CD4-positive, alpha-beta T cell treated with Interleukin-17A for 4 hours (primary cell): ENCODE measurements around the gene PAX5.

Source experiments
- DNase-seq: peaks from one replicate; pipeline ENCODE4 v3.0.0-alpha.2; 2020; ENCODE audit warnings: mixed read lengths

The PAX5 gene

DNA sequence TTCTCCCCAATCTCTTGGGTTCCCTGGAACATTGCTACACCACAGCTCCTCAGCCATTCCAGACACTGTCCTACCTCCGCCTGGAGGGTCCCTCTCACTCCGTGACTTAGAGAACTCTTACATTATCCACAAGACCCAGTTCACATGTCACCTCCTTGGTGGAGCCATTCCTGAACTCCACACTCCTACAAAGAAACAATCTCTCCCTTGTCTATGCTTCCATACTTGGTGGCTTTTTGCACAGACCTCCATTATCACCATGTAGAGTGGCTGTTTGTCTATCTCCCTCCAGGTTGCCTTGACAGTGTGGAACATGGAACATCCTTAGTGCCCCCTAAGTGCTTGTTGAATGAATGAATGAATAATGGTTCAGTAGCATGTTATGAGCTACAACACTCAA, 105.9 kb downstream of the PAX5 start:
- no peak for DNase-seq

DNA sequence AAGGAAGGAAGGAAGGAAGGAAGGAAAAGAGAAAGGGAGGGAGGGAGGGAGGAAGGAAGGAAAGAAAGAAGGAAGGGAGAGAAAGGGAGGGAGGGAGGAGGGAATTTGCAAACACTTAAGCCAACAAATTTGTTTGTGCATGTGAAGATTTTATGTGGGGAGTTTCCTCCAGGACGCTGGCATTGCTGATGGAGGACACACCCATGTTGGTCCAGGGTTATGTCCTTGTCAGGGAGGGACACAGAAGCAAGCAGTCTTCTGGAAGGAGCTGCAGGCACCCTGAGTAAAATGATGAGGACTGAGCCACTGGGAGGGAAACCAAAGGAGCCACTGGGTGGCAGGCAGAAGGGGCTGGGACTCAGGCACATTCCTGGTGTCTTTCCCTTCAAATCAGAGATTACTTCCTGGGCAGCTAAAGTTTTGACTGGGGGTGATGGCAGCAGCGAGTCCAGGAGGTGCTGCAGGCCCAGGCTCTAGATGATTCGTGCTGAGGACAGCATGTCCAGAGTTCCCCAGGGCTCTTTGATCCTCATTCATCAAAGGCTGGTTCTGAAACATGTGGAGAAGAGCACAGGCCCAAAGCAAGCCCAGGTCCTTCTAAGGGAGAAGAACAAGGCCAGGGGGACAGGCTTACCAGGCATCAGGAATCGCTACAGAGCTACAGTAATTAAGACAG, 109.2 kb downstream of the PAX5 start:
- no peak for DNase-seq

DNA sequence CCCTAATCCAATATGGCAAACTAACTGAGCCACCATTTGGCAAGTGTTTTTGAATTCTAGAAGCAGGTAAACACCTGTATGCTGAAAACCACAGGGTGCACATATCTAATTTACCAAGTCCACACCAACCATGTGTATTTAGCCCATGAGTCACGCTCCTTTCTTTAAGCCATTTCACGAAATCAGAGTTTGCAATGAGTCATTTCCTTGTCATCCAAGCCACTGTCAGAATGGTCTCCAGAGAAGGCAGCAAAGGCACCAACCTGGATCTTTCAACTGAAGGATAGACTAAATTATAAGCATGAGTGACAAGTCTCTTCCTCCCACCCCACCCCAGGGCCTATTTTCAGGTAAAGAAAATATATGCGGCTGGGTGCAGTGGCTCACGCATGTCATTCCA, 110.0 kb downstream of the PAX5 start:
- DNase-seq: no peak

DNA sequence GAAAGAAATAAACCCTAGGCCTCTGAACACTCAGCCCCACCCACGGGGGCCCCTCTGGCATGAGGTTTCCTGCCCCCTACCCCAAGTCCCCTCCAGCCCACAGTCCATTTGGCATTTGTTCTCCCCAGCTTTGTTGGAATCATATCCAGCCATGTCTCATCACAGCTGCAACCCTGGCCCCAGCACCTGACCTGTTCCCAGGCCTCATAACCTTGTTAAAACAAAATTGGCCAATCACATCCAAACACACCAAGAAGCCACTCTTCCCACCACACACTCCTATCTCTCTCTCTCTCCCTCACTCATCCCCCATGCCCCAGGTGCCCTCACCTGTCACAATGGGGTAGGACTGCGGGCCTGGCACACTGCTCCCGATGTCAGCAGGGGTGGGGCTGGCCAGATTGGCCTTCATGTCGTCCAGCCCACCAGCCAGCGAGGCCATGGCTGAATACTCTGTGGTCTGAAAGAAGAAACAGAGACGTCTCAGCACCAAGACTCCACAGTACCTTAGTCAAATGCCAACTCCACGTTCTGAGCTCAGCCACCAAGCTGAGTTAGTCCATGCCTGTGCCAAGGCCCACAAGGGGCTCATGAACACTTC, 110.9 kb downstream of the PAX5 start:
- no peak for DNase-seq

DNA sequence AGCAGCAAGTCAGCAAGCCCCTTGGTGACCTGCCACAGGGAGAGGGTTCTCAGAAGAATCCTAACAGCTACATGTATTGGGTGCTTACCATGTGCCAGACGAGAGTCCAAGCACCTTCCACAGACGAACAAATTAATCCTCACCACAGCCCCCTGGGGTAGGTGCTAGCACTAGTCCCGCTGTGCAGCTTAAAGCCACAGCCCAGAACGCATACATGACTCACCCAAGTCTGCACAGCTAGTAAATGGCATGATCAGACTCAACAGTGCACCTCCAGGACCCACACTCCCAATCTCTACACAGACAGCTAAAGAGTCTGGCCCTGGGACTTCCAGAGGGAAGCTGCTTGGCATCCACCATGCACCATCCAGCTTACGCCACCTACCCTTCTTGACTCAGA, 111.5 kb downstream of the PAX5 start:
- DNase-seq: no peak

DNA sequence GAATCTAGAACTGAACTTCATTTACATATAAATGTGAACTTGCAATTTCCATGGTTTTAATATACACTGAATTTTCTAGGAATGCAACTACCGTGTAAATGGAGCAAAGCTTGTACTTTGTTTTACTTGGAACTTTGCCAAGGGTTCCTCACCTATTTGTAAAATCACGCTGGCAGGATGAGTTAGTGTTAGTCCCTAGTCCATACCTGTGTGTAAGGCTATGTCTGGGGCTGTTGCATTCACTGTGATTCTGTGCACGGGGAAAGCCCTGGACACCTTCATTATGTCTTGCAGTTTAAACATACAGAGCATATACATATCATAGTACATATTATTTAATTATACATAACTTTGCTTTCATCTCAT, 119.9 kb downstream of the PAX5 start:
- DNase-seq: no peak

DNA sequence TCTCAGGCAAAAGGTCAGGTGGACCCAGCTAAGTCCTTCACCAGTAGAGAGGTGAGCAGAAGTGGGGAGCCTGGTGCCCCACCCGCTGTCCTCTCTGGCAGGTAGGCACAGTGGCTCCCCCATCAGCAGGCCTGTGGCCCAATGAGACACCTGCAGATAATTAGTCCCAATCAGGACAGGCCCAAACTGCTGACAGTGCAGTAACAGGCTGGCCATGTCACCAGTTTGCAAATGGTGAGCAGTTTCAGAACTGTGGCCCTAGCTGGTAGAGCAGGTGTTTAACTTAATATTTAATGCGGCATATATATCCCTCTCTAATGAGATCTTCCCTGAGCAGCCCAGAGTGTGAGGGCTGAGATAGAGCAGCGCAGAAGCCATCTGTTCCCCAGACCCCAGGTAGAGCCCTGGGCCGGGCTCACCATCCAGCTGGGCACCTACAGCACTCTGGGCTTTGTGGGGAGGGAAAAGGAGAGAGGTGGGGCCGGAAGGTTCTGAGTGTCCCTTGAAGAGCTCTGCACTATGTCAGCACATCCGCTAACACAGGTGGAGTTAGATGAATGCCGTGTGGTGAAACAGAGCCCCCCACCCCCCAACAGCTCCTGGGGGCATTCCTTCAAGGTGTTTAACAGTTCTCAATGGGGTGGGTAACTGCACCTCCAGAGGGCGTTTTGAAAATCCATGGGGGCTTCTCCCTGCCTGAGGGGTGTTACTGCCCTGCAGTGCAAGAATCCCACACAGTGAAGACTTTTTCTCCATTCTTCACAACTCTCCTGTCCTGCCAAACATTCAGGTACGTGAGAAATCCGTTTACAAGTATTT, 120.5 kb downstream of the PAX5 start:
- no peak for DNase-seq

DNA sequence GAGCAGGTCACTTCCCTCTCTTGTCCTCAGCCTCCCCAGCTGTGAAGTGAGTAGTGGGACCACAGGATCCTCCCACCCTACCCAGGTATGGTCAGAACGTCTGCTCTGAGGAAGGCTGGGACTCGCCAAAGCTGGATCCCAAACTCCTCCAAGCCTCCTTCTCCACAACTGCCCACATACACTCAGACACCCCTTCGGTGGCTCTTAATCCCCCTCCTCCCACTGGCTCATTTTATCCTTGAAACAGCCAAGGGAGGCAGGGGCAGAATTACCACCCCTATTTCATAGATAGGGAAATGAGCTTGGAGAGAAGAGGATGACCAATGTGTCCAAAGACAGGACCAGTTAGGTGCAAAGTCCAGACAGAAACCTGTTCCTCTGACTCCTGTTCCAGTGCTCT, 121.4 kb downstream of the PAX5 start:
- DNase-seq: no peak

DNA sequence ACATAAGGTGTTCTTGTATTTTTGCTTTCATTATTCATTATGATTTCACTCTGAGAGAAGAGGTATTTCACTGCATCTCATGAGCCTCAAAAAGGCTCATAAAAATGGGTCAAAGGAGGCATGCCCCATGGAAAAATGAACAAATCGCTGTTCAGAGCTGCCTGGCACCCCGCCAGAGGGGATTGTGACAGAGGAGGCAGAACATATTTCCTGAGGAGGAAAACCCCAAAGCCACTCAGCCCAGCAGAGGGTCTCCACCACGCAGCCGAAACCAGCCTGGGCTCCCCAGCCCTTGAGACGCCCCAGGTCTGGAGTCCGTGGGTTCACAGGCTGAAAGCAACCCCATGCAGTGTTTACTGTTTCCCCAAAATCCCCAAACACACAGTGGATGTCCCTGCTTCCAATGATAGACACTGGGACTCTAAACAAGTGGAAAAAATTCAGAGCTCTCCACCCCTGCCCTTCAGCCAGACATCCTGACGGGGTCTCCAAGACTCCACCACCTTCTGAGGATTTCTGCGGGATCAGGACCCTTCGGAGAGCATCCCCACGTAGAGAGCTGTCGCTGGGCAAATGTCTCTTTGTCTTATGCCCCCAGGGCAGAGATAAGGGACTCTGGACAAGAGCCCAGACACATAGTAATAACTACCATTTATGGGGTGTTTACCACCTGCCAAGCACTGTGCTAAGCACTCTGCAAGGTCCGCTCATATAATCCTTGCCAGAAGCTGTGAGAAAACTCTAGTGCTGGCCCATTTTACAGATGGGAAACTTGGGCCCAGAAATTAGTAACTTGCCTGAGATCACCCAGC, 122.3 kb downstream of the PAX5 start:
- no peak for DNase-seq

DNA sequence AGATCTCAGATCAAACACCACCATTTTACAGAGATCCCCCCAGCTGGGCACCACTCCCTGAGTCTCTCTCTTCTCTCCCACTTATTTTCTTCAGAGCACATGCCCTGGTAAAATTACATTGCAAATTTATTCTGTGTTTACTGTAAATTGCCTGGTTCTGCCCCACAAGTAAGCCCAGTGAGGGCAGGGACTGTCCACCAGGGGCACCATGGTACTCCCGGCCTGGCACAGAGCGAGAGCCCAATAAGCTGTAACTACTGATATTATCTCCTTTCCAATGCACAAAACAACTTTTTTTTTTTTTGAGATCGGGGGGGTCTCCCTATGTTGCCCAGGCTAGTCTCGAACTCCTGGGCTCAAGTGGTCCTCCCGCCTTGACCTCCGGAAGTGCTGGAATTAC, 123.0 kb downstream of the PAX5 start:
- DNase-seq: no peak

DNA sequence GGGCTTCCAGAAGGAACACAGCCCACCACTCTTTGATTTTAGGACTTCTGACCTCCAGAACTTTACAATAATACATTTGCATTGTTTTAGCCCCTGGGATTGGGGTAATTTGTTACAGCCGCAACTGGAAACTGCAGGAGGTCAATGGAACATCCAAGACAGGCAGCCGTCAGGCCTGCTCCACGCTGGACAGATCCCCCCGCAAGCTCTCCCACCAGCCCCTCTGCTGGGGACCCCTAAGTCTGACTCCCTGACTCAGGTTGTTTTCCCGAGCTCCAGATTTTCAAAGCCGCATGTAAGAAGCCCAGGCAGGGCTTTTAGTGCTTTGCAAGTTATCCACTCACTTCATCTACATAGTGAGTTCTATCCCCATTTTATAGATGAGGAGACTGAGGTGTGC, 127.6 kb downstream of the PAX5 start:
- DNase-seq: no peak

DNA sequence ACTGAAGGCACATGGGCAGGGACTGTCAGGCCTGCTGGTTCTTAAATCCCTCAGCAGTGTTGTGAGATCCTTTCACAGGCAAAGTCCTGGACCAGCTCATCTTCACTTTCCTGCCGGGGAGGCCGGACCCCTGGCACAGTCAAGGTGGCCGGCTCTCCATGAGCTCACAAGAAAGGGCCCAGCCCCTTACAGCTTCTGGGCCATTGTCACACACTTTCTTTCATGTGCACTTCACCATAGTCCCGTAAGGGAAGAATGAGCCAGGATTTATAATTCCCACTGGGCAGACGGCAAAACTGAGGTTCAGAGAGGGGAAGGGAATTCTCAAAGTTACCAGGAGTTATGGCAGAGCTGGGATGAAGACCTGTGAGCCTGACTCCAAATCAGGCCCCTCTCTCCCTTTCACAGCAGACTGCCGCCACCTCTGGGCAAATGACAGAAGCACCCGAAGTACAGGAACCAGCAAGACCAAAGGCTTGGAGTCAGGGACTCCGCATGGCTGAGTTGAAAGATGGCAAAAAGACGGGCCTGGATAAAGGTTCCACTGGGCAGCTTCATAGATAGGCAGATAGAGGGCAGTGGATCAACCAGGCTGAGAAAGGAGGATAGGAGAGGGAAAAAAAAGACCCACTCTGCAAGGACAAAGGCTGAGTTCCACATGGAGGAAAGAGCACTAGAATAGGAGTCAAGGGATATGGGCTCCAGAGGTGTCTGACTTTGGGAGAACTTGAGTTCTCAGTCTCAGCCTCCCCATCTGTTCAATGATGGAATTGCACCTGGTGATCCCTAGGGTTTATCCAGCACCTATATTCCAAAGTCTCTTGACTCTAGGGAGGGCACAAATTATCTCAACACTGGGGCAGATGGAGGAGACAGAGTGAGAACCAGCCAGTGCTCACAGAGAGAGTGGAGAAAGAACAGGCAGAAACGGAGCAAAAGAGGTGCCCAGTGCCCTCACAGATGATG, 128.7 kb downstream of the PAX5 start:
- no peak for DNase-seq

DNA sequence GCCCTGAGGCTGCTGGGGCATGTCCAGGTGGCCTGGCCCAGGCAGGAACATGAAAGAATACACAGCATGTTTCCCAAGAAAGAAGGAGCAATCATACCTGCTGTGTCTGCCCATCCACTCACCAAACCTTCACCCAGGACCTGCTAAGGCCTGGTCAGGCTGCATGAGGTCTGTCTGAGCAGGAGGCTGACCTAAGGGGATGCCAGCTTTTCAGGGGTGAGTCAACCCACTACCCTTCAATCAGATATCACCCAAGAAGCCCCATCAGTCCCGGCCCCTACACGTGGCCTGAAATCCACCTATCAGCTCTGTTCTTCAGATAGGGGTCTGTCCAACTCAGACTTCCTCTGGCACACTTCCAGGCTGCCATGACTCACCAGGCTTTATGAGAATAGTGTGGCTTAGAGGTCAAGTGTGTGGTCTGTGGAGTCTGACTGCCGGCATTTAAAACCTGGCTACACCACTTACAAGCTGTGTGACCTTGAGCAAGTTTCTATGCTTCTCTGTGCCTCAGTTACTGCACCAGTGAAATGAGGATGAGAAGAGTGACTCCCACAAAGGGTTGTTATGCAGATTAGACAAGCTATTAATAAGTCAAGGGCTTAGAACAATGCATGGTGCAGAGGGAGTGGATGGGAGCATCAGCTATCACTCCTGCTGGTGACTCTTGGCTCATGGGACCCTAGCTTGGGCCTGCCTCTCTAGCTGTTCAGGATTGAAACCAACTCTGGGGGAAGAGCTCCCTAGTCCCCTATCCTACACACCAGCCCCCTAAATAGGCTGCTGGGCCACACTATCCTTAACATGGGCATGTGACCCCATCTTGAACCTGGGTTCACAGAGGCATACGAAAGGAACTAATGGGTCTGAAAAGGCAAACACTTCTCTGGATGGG, 130.3 kb downstream of the PAX5 start:
- DNase-seq: no peak

DNA sequence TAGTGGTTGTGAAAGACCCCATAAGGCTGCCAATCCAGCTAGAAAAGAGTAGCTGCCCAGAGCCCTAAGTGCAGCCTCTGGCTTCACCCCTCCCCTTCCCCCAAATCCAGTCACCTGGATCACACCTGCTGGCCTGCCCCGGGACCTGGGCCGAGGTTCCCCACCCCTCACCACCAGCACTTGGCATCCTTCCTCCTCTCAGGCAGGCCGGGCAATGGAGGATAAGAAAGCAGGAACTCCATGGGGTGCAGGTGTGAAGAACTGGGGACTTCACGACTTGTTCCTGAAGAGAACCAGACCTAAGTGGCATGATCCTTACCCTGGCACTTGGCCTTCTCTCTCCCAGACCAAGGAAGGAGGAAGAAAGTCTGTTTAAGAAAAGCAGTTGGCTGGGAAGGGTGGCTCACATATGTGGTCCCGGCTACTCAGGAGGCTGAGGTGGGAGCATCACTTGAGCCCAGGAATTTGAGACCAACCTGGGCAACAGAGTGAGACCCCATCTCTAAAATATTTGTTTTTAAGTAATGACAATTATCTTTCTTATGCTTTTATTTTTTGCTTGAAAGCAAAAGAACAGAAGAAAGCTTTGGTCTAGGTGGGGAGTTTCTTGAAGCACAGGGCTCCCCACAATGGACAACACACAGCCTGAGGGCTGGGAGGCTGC, 131.1 kb downstream of the PAX5 start:
- DNase-seq: no peak

DNA sequence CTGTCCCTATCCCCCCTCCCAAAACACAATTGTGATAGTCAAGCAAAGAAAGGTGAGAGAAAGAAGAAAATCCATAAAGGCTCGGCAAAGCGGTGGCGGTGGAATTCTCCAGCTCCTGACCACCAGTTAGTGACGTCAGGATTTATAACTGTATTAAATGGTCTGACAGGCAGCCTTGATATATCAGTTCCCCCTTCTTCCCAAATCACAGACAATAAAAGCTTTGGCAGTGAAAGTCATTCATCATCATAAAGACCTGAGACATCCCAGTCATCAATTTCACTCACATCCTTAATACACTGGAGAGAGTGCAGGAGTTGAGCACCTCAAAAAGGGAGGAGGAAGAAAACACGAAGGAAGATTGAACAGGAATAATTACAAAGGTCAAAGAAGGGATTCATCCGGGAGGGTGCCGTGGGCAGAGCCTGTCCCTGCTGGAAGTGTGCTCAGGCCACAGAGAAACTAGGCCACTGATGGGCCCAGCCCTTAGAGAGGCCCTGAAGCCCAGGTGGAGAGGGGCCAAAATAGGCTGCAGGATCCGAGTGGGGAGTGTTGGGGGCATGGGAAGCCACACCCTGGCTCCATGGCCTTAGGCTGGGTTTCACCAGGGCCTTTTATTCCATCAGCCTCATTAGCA, 131.9 kb downstream of the PAX5 start:
- no peak for DNase-seq

DNA sequence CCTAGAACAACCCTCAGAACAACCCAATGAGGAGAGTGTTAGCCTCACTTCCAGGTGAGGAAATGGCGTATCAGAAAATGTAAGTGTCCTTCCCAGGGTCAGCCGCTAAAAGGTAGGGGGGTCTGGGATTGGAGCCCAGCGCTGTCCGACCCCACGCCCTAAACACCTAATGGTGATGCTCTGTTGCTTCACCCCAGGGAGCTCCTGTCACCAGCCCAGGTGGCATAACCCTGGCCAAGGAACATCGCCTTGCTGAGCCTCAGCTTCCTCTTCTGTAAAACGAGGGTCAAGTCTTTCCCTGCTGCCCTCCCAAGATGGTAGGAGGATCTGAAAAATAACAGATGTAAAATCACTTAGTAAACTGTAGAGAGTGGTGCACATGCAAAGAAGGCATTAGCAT, 132.5 kb downstream of the PAX5 start:
- DNase-seq: no peak

DNA sequence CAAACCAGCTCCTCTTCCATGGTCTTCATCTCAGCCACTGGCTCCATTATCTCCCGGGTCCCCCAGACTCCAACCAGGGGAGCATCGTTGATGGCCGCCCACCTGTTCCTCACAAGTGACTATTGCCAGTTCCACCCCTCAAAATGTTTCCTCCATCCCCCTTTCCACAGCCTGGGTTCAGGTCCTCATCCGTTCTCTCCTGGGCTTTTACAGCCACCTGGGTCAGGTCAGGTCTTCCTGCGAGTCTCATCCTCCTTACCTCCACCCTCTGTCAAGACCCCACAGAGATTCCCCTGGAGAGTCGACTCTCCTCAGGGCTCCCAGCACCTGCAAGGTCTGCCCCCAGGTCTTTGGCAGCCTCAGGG, 133.2 kb downstream of the PAX5 start:
- no peak for DNase-seq

DNA sequence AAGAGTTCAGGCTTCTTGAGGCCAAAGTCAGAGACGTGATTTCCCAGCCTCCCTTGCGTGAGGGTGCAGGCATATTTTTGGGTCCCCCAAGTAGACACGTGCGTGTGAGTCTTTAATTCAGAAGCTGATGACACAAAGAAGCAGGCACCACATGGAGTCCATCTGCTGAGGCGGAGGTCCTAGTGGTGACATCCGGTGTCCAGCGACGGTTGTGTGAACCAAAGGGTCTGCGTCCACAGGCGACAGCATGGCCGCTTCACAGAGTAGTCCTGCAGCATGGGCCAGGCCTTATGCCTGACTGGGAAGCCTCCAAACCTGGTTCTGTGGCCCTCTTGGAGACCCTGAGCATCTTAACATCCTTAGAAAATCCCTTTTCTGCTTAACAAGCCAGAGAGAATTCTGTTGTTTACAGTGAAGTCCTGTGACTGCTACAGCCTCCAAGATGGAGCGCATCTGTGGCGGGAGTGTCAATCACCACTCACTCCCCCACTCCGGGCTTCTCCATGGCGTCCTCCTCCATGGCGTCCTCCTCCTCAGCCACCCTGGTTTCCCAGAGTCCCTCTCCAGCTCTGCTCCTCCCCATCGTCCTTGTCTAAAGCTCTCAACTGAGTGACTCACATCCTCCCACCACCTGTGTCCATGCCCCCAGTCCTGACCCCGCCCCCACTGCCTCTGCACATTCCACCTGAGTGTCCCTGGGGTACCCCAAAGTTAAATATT, 133.8 kb downstream of the PAX5 start:
- no peak for DNase-seq

DNA sequence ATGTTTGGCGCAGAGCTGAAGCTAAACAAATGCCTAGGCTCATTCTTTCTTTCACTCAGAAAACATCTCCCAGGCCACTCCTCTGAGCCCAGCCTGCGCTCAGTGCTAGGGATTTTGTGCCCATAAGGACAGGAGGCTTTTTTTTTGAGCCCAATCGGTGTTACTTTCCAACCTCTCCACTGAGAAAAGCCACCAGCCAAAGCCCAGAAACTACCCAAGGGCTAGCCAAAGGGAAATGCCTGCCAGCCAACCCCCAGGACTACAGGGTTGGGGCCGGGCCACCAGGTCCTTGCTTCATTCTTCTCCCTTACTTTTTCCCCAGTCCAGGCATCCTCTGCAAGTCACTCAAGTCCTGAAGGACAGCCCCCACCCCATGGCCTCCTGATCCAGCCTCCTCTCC, 134.7 kb downstream of the PAX5 start:
- no peak for DNase-seq
